GM12864 (cell line): Measurements from ENCODE around the gene NPC1.
A peak's percentile ranks its signal among the peaks of the same experiment; 100 is the strongest.

Source experiments
- DNase-seq: peaks from one replicate; pipeline ENCODE4 v3.0.0-alpha.2; 2011; ENCODE audit warnings: low read depth
- H3K4me3 ChIP-seq: 2 replicates; pipeline ENCODE4 v1.5.1; 2011; ENCODE audit warnings: mild to moderate bottlenecking, low read depth, low read length, control low read depth
- CTCF ChIP-seq: IDR thresholded peaks from 2 replicates; pipeline ENCODE4 v1.5.1; 2011; ENCODE audit warnings: low read depth, mild to moderate bottlenecking, moderate library complexity, low read length, control low read depth, inconsistent platforms; ENCODE audit errors: missing control alignments

NPC1 gene

GRCh38 chr18:23593720-23594119 lies 7.4 kb upstream of the NPC1 start:
- H3K4me3 ChIP-seq, result no peak overlapping the region
- TF ChIP-seq CTCF, result no peak
- no peak for DNase-seq

GRCh38 chr18:23592911-23593310 lies 6.6 kb upstream of the NPC1 start:
- H3K4me3 ChIP-seq, result no peak overlapping the region
- no peak for TF ChIP-seq CTCF
- no peak for DNase-seq

- TF ChIP-seq CTCF, result no peak
- no peak overlapping the region for H3K4me3 ChIP-seq
- no peak for DNase-seq
Measured at GRCh38 chr18:23591011-23591410, 4.7 kb upstream of the NPC1 start.

GRCh38 chr18:23588836-23589560 lies 2.7 kb upstream of the NPC1 start:
- H3K4me3 ChIP-seq, result no peak overlapping the region
- no peak for TF ChIP-seq CTCF
- DNase-seq, result no peak

GRCh38 chr18:23587220-23587642 lies 925 bp upstream of the NPC1 start:
- TF ChIP-seq CTCF, result no peak
- DNase-seq, result no peak
- H3K4me3 ChIP-seq, result peak overlapping the region; percentile 35

GRCh38 chr18:23585897-23586248 lies 433 bp downstream of the NPC1 start:
- no peak for DNase-seq
- TF ChIP-seq CTCF, result no peak
- peak overlapping the region; percentile 99 for H3K4me3 ChIP-seq
